Activated CD4-positive, CD25-positive, alpha-beta regulatory T cell treated with anti-CD3 and anti-CD28 coated beads, Interleukin-2, amount 50 U/mL, for 16 hours (primary cell): ENCODE measurements around the gene ADORA2A.

ENCODE experiments used
- DNase-seq: peaks from one replicate; pipeline ENCODE4 v3.0.0-alpha.2; 2020; ENCODE audit warnings: low read depth, low spot score

ADORA2A gene

DNA sequence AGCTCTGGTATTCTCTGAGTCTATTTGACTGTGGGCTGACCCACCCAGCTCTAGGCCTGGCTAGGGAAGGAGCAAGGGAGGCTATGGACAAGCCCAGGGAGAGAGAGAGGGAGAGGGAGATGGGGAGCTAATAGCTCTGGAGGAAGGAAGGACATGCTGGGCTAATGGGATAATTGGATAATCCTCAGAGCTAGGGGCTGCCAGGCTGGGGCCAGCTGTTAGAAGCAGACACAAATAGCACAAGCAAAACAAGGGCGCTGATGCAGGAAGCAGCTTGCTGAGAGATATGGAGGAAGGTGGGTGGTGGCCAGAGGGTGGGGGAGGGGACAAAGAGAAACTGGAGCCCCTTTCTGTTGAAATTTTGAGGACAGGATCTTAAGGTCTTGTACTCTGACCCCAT, 23.2 kb downstream of the ADORA2A start:
- DNase-seq = no peak

DNA sequence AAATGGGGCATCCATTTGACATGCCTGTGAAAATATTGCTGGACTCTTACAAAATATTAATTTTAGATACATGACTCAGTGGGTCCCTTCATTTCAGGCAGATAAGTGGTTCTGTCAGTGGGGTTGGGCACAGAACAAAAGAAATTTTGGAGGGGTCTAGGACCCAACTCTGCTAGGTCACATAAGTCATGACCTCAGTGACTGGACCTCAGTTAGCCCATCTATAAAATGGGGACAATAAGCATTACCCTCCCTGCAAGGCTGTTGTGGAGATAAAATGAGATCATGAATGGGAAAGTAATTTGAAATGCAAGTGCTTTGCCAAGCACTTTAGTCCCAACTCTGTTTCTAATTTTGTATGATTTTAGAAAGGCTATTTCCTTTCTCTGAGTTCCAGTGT, 23.8 kb downstream of the ADORA2A start:
- DNase-seq = no peak

DNA sequence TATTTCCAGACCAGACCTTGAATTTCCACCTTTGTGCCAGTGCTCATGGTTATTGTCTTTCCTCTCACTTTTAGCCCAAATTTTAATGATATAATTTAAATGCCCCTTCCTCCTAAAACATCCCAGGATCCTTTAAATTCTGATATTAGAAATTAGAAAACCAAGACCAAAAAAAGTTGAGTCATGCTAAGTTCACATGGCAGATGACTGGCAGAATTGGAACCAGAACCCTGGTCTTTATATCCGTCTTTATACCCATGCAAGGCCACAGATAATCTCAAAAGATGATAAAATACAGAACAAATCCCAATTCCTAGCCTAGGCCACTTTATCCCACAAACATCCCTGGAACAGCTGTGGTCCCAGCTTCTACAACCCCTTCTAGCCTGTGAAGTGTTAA, 26.5 kb downstream of the ADORA2A start:
- DNase-seq = no peak

DNA sequence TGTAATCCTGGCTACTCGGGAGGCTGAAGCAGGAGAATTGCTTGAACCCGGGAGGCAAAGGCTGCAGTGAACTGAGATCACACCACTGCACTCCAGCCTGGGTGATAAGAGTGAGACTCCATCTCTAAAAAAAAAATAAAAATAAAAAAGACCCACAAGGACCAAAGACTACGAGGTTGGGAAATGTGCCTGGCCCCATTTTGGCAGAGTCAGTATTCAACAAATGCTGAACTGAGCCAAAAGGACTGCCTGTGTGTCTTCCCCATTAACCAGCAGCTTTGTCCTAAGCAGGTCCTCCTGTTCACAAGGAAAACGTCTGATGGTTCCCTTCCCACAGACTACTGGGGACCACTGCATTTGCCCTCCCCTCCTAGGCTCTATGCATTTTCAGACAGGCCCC, 27.6 kb downstream of the ADORA2A start:
- no peak for DNase-seq

DNA sequence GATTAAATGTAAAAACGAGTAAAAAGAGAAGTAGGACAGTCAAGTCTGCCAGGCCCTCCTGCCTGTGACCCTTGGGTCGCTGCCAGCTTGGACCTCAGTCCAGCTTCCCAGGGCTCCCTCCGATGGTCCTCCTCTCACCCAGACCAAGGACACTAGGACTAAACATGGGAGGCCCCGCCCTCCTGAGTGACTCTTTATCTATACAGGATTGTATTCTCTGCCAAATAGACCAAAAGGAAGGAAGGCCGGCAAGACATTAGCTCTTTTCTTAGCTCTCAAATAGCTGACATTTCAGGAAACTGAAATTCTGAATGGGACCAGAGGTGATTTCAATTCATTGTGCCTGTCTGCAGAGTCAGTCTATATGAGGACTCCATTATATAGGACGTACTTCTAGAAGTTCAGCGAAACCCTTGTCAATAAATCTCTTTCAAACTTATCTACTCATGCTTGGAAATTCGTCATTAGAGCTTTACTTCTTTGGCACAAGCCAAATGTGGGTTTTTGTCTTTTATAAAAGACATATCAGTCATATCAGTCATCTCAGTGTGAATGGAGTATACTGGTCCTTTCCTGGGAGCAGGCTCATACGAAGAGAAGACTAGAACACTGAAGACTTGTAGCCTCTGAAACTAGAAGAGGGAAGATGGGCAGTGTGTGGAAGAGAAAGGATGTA, 28.5 kb downstream of the ADORA2A start:
- DNase-seq = no peak

DNA sequence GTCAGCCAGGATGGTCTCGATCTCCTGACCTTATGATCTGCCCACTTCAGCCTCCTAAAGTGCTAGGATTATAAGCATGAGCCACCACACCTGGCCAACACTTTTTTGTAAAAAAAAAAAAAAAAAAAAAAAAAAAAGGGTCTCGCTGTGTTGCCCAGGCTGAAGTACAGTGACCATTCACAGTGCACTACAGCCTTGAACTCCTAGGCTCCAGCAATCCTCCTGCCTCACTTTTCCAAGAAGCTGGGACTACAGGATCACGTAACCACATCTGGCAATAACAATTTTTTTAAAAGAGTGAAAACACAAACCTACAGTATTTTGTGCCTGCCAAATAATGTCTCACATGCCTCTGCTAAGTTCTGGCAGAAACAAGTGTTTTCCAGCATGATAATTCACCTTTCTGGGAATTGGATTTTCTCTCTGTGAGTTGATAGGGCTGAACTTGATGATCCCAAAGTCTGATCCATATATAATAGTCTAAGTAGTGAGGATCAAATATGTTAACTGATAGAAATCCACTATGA, 30.6 kb downstream of the ADORA2A start:
- no peak for DNase-seq

DNA sequence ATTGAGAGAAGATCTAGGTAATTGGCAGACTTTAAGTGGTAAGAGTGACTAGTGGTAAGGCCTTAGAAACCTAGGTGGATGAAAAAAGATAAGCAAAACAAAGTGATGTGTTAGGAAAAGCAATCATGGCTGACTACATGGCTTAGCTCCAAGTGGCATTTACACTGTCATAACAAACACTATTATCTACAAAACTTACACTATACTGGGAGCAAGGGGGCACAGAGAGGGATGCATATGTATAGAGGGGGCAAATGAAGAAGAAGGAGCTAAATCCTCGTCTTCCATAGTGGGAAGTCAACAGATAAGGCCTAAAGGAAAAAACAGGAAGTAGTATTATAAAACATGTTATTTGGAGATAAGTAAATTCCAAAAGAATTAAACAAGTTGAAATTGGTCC, 32.5 kb downstream of the ADORA2A start:
- no peak for DNase-seq

DNA sequence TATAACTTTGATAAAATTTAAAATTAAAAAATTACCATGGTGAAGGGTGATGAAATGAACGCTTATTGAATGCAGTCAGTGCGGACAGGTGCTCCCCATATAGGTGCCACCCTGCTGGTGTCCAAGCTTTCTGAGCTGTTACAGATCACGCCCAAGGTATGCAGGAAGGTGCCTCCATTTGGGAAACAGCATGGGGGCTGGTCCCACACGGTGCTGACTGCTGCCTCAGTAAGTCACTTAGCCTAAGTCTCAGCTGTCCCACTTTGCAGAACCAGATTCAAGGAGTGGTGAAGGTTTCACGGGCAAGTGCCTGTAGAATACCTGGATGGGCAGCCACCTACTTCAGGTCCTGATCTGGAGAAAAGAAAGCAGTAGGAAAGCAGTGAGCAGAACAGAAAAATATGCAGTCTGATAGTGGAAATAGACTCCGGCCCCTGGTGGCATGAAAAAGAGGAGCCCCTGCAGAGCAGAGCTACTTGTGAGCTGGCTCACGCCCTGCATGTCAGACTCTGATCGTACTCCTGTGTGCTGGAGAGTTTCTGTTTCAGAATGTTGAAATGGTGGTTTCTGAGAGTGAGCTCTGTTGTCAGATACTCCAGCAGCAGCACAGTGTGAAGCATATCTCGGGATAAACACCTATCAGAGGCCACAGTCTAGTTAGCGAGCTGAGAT, 33.2 kb downstream of the ADORA2A start:
- no peak for DNase-seq

DNA sequence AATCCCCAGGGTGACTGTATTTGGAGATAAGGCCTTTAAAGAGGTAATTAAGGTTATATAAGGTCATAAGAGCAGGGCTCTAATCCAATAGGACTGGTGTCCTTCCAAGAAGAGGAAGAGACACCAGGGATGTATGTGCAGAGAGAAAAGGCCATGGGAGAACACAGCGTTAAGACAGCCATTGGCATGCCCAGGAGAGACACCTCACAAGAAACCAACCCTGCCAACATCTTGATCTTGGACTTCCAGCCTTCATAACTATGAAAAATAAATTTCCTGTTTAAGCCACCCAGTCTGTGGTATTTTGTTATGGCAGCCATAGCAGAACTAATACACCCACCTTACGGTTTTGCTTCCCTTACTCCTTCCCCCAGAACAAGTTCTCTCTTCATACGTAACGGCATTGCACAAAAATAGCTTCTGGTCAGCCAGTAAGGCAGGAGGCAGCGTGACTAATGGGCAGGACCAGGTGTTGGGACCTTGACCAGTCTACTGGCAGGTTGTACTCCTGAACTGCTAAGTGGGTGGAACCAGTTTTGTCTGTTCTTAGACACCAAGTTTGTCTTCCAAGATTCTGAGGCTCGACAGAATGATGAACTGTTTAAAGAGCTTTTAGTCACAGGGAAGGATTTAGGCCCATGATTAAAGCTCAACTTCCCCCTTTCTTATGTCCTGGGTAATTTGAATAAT, 35.8 kb downstream of the ADORA2A start:
- no peak for DNase-seq

DNA sequence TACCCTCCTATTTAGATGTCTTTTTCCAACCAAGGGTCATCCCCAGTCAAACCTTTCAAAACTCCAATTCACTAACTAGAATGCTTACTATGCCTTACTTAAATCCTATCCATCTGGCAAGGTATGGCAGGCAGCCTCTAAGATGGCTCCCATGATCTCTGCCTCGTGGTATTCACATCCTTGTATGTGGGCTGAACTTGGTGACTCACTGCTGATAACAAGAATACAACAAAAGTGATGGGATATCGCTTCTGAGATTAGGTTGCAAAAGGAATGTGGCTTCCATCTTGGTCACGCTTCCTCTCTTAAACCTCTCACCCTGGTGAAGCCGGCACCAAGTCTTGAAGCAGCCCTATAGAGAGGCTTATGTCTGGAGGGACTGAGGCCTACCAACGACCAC, 38.2 kb downstream of the ADORA2A start:
- no peak for DNase-seq

DNA sequence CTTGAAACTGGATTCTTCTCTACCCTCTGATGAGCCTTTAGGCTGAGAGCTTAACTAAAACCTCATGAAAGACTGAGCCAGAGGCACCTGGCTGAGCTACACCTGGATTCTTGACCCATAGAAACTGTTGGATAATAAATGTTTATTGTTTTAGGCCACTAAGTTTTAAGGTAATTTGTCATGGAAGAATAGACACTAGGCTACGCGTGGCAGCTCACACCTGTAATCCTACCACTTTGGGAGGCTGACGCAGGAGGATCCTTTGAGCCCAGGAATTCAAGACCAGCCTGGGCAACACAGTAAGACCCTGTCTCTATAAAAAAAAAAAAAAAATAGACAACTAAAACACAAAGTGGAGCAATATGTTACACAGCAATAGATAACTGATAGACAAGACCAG, 38.6 kb downstream of the ADORA2A start:
- DNase-seq = no peak

DNA sequence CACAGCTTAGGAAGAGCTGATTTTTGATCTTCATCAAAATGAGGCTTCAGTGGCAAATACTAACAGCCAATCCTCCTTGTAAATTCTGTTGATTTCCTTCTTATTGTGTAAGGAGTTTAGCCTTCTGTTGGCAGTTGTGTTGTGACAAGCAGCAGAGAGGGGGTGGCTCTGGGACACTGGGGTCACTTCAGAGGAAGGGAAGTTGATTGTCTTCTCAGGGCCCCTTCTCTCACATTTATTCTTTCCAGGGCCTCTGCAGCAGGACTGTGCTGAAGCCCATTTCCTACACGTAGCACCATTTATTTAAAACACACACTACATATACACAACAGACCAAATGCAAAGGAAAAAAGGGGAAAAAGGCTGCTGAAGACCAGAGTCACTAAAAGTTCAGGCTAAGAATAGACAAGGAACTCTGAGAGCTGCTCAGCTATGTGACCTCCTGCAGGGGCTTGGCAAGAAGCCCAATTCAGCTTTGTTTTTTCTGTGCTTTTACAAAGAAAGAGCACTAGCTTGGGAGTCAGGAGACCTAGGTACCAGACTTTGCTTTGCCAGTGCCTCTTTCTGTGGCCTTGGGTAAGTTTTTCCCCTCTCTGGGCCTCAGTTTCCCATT, 39.4 kb downstream of the ADORA2A start:
- no peak for DNase-seq

DNA sequence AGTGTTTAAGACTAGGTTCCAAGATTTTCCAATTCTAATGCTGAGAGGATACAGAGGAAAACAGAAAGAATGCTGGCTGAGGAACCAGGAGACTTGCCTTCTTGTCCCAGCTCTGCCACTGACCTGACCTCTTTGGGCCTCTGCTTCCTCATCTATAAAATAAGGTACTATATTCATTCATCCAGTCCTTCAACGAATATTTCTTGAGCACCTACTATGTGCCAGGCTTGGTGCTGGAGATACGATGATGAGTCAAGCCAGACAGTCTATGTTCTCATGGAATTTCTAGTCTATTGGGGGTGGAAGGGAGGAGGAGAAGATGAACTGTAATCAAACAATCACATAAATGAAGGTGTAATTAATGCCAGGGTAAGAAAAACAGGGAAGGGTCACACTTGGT, 39.9 kb downstream of the ADORA2A start:
- no peak for DNase-seq

DNA sequence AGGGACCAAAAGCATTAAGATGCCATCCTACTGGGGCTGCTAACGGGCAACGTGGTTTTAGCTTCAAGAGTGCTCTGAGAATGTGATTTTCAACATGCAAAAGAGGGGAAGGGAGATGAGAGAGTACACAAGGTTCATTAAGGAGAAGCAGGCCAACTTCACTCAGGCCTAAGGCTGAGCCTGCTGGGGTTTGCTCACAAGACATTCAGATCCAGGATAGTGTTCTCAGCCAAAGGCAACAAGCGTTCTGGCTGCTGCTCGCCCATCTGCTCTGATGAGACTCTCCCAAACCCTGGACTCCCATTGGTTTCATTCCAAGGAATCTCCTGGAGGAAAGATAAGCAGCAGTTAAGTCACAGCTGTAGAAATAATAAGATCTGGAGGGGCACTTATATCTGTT, 44.2 kb downstream of the ADORA2A start:
- DNase-seq = no peak

DNA sequence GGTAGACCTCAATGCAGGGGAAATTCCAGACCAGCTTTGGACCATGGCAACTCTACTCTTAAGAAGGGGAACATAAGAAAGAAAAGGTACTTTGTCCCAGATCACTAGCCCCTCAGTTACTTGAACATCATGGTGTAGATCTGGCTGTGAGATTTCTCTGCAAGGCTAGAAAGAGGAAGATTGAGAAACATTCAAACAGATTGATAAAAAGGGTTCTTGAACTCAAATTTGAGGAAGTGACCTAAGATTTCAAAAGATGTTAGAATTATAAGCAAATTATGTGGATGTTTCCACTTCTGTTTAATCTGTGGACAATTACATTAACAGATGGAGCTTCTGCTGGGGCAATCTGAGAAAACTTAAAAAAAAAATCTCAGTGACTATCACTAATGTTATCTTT, 45.9 kb downstream of the ADORA2A start:
- DNase-seq = no peak

DNA sequence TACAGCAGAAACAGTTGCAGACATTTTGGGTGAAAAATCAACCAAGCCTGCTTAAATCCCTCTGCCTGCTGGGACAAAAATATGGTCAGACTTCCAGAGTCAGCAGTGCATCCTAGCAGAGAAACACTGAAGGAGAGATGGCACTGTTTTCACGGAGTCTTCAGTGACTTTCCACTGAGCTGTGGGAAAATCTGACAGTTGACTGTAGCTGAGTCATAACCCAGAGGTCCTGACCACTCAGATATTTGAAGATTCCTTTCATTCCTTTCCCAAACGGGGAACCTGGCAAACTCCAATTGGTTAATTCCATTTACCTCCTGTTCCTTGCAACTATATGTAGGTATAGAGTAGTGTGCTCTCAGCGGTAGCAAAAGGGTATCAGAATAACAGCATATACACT, 46.8 kb downstream of the ADORA2A start:
- DNase-seq = no peak

DNA sequence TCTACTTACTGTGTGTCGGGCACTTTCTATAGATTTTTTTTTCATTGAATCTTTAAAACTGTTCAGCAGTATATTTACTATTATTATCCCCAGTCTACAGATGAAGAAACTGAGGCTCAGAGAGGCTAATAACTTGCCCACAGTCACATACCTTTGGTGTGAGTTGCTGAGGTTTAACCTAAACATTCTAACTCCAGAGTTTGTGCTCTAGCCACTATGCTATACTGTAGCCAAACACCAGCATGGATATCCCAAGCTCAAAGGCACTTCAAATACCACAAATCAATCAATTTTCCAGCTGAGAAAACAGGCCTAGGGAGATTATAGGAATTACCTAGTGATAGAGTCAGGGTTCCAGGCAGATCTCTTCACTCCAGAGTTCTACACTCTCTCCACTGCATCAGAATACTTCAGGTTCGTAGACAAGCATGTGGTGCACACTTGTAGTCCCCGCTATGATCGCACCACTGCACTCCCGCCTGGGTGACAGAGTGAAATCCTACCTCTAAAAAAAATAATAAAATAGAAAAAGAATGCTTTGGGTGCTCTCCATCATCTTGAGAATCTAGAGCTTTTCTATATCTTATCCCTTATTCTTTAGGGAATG, 47.4 kb downstream of the ADORA2A start:
- DNase-seq = no peak

DNA sequence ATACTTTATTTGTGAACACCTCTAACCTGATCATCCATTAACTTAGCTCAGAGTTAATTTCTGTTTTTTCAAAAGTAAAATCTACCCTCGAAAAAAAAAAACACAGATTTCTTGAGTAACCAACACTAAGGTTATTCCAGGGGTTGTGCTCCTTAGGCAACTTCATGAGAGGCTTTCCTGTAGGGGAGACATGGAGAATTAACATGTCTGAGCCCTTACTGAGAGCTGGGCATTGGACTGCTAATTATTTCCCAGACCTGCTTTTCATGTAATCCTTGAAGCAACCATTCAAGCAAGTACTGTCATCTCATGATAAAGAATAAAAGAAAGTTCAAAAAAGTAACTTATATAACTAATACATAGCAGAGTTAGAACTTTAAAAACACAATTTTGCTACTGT, 54.2 kb downstream of the ADORA2A start:
- DNase-seq = no peak

DNA sequence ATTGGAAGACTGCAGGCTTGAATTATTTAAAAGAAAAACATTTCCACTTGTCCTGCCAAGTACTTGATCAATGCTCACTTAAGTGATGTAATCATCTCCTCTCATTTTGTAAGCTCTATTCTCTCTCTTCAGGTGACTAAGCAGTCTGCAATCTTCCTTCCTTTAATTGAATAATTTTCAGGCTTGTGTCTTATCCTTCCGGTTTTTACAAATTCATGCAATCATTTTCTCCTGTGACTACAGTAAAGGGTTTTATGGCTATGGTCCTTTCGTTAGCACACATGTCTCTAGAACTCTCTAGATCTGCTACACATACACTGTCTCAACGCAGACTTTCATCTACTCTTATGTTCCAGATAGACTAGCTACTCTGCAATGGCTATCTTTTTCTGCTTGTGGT, 55.2 kb downstream of the ADORA2A start:
- DNase-seq = no peak

DNA sequence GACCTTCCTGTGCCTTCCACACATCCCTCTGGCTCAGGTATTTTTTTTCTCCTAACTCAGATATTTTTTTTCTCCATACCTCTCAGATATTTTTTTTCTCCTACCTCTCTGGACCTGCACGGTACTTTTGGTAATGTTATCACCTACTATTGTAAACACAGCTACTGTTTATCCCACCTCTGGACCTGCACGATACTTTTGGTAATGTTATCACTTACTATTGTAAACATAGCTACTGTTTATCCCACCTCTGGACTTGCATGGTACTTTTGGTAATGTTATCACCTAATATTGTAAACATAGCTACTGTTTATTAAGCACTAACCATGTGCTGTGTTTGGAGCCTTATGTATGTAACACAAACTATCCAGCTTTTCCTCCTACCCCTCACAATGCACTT, 55.6 kb downstream of the ADORA2A start:
- DNase-seq = no peak

DNA sequence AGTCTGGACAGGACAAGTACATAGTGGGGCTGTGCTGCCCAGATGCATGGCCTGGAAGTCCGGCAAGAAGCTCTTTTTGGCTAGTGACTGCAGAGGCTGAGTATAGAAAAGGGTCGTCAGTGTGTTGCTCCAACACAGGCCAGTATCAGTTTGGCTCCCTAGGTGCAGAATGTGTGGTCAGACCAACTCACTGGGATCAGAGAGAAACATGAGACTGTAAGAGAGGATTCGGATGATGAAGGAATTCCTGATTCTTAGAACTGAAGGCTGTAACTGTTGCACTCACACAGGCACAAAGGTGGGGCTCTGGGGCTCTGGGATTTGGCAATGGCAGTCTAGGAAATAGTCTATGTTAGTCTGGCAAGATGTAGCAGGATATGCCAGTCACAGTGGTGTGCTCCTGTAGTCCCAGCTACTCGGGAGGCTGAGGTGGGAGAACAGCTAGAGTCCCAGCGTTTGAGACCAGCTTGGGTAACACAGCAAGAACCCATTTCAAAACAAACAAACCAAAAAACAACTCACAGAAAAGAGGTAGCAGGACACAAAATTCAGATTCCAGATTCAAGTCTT, 56.7 kb downstream of the ADORA2A start:
- DNase-seq = no peak

DNA sequence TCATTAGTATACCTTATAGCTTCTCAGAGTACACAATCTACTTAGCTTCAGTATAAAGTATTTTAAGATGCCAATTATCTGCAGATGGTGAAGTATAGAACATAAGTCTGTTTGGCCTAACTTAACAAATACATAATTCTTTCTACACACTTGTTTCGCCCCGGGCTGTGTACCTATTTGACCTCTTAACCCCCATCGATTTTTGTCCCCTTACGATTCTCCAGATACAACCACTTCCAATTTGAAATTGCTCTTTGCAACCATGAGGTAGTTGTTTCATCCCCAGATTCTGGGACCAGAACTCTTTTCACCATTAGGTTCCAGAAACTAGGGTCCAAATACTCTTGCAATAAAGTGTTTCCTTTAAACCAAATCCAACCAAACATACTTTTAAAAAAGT, 57.8 kb downstream of the ADORA2A start:
- DNase-seq = no peak
